Measurements from ENCODE around the gene C11orf97.

C11orf97 gene

DNA sequence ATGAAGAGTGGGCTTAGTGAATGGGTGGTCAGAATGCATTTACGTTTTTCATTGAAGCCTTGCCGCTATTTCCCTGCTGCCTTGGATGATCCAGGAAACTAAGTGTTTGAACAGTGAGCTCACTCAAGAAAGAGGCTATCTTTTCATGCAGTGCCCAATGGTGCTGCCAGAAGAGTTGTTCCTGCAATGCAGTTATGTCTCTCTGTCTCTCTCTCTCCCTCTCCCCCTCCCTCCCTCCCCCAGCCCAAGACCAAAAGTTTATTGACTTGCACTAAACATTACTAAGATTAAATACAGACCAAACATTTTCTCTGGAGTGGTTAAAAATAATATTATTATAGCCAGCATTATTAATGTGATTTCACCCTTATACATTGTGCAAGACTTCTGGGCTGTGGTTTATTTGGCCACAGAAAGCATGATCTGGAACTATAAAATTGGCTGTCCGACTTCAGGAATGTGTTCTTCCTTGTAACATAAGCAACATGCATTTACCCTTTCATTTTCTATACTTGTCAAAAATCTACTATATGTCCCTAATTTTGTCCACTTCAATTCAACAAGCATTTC, 24.9 kb downstream of the C11orf97 start:
- TF ChIP-seq GATA2 (IDR thresholded peaks at IDR 0.05; ENCODE audit: low read depth, low read length) (no peak), GATA3 (IDR thresholded peaks at IDR 0.05; ENCODE audit: low read depth, low read length) (no peak)

DNA sequence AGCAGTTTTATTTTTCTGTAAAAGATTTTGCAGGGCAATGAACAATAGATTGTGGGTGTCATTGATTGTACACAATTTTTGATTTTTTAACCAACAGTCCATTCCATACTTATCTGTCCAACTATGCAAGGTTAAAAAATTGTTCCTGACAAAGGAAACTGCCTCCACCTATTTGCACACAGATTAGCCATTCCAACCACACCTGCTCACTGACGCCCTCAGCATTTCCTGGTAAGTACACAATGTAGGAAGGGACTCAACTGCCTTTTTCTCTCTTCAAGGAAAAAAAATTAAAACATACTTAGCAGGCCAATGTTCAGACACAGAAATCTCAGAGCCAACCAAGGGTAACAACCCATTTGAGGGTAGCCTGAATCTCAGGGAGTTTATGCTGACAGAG, 27.2 kb downstream of the C11orf97 start:
- TF ChIP-seq GATA2 (IDR thresholded peaks at IDR 0.05; ENCODE audit: low read depth, low read length) = no peak
- TF ChIP-seq GATA3 (IDR thresholded peaks at IDR 0.05; ENCODE audit: low read depth, low read length) = no peak

DNA sequence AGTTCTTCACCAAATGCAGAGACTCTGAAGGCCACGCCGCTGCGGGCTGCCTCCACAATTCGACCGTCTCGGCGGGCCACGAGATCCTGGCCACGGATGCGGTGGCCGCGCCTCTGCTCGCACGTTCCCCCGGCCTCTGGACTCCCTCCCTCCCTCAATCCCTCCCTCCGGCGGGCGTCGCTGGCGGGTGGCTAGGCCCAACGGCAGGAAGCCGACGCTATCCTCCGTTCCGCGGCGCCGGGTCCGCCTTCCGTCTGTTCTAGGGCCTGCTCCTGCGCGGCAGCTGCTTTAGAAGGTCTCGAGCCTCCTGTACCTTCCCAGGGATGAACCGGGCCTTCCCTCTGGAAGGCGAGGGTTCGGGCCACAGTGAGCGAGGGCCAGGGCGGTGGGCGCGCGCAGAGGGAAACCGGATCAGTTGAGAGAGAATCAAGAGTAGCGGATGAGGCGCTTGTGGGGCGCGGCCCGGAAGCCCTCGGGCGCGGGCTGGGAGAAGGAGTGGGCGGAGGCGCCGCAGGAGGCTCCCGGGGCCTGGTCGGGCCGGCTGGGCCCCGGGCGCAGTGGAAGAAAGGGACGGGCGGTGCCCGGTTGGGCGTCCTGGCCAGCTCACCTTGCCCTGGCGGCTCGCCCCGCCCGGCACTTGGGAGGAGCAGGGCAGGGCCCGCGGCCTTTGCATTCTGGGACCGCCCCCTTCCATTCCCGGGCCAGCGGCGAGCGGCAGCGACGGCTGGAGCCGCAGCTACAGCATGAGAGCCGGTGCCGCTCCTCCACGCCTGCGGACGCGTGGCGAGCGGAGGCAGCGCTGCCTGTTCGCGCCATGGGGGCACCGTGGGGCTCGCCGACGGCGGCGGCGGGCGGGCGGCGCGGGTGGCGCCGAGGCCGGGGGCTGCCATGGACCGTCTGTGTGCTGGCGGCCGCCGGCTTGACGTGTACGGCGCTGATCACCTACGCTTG, 31.7 kb downstream of the C11orf97 start, which contains the start of gene FUT4:
FUT4 (plus strand) TSS at position 227 of the 951 bp plus-strand sequence; CDS start at position 440, 213 bp downstream.
- TF ChIP-seq GATA3 (IDR thresholded peaks at IDR 0.05; ENCODE audit: low read depth, low read length) = no peak
- TF ChIP-seq GATA2 (IDR thresholded peaks at IDR 0.05; ENCODE audit: low read depth, low read length) = no peak

DNA sequence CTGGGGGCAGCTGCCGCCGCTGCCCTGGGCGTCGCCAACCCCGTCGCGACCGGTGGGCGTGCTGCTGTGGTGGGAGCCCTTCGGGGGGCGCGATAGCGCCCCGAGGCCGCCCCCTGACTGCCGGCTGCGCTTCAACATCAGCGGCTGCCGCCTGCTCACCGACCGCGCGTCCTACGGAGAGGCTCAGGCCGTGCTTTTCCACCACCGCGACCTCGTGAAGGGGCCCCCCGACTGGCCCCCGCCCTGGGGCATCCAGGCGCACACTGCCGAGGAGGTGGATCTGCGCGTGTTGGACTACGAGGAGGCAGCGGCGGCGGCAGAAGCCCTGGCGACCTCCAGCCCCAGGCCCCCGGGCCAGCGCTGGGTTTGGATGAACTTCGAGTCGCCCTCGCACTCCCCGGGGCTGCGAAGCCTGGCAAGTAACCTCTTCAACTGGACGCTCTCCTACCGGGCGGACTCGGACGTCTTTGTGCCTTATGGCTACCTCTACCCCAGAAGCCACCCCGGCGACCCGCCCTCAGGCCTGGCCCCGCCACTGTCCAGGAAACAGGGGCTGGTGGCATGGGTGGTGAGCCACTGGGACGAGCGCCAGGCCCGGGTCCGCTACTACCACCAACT, 32.5 kb downstream of the C11orf97 start:
- TF ChIP-seq GATA2 (IDR thresholded peaks at IDR 0.05; ENCODE audit: low read depth, low read length) (no peak), GATA3 (IDR thresholded peaks at IDR 0.05; ENCODE audit: low read depth, low read length) (no peak)

DNA sequence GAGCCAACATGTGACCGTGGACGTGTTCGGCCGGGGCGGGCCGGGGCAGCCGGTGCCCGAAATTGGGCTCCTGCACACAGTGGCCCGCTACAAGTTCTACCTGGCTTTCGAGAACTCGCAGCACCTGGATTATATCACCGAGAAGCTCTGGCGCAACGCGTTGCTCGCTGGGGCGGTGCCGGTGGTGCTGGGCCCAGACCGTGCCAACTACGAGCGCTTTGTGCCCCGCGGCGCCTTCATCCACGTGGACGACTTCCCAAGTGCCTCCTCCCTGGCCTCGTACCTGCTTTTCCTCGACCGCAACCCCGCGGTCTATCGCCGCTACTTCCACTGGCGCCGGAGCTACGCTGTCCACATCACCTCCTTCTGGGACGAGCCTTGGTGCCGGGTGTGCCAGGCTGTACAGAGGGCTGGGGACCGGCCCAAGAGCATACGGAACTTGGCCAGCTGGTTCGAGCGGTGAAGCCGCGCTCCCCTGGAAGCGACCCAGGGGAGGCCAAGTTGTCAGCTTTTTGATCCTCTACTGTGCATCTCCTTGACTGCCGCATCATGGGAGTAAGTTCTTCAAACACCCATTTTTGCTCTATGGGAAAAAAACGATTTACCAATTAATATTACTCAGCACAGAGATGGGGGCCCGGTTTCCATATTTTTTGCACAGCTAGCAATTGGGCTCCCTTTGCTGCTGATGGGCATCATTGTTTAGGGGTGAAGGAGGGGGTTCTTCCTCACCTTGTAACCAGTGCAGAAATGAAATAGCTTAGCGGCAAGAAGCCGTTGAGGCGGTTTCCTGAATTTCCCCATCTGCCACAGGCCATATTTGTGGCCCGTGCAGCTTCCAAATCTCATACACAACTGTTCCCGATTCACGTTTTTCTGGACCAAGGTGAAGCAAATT, 33.3 kb downstream of the C11orf97 start:
- no peak for TF ChIP-seq GATA3 (IDR thresholded peaks at IDR 0.05; ENCODE audit: low read depth, low read length)
- no peak for TF ChIP-seq GATA2 (IDR thresholded peaks at IDR 0.05; ENCODE audit: low read depth, low read length)

DNA sequence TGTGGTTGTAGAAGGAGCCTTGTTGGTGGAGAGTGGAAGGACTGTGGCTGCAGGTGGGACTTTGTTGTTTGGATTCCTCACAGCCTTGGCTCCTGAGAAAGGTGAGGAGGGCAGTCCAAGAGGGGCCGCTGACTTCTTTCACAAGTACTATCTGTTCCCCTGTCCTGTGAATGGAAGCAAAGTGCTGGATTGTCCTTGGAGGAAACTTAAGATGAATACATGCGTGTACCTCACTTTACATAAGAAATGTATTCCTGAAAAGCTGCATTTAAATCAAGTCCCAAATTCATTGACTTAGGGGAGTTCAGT, 33.9 kb downstream of the C11orf97 start:
- TF ChIP-seq GATA2 (IDR thresholded peaks at IDR 0.05; ENCODE audit: low read depth, low read length) = no peak
- no peak for TF ChIP-seq GATA3 (IDR thresholded peaks at IDR 0.05; ENCODE audit: low read depth, low read length)

DNA sequence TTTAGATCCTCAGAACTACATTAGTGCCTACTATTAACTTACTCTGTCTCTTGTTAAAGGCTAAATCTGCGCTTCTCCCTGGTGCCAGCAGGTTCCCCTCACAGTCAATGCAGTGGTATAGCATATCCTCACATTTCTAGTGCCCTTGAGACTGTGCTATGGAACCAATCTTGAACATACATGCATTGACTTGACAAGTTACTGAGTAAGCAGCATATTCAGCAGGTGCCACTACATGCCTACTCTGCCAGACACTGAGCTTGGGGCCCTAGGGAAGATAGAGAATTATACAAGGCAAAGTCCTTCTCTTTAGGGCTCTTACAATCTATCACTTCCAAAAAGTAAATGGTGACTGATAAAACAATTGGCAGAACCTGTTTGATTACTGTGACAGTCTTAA, 34.6 kb downstream of the C11orf97 start:
- TF ChIP-seq GATA2 (IDR thresholded peaks at IDR 0.05; ENCODE audit: low read depth, low read length) (no peak), GATA3 (IDR thresholded peaks at IDR 0.05; ENCODE audit: low read depth, low read length) (no peak)

DNA sequence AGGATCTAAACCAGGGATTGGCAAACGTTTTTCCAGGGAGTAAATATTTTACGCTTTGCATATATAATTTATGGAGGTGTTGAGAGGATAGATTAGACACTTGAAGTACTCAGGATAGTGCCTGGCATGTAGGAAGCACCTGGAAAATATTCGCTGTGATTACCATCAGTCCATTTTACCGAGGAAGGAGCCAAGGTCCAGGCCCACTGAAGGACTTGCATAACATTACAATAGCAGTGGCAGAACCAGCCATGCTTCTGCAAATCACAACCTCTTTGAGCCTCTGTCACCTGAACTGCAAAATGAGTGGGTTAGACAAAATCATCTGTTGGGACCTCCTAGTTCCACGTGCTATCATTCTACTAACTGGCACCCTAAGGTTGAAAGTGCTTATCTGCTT, 36.9 kb downstream of the C11orf97 start:
- TF ChIP-seq GATA3 (IDR thresholded peaks at IDR 0.05; ENCODE audit: low read depth, low read length) (no peak), GATA2 (IDR thresholded peaks at IDR 0.05; ENCODE audit: low read depth, low read length) (no peak)

DNA sequence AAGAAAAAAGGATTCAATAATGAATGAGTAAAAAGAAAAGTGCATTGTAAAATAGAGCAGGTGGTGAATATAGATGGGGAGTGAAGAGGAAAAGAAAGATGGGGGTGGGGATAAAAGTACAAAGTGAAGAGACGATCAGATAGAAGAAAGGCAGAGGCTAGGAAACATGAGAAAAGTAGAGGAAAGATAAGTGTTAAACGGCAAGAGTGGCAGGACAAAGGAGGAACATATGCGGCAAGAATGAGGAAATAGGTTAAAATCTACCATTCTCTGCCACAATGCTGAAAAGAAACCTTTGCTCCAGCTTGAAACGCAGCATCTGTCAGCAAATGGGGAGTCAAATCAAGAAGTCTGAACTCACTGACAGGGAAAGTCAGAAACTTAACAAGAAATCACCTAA, 38.3 kb downstream of the C11orf97 start:
- TF ChIP-seq GATA3 (IDR thresholded peaks at IDR 0.05; ENCODE audit: low read depth, low read length) = no peak
- TF ChIP-seq GATA2 (IDR thresholded peaks at IDR 0.05; ENCODE audit: low read depth, low read length) = no peak

DNA sequence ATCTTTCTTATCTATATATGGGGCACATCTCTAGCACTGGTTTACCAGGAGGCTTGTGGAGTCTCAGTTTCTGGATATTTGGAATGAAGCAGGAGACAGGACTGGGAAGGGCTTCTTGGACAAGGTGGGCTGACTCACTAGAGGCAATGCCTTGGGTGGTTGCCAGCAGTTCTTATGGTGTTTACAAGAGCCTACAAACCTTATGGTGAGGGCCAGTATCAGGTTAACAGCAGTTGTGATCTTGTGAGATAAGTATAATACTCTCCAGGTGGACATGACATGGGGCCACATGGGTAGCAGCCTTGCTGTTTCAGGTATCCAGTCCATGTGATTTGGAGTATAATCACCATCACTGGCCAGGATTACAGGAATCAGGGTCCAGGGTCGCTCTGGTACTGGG, 41.7 kb downstream of the C11orf97 start:
- no peak for TF ChIP-seq GATA2 (IDR thresholded peaks at IDR 0.05; ENCODE audit: low read depth, low read length)
- TF ChIP-seq GATA3 (IDR thresholded peaks at IDR 0.05; ENCODE audit: low read depth, low read length) = no peak

DNA sequence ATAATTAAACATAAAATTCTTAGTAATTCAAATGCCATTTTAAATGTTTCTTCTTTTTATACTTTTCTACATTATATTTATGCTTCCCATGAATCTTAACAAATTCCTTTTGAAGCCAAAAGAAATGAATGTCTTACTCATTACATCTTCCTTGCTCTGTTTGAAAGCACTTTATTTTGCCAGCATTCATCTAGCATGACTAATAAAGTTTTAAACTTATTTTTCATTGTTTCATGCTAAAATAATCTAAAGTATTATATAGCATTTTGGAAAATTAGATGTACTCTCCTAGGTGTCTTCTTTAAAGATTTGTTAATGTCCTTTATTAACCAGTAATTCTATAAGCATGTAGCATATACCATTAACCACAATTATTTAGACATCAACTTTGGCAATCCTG, 45.2 kb downstream of the C11orf97 start:
- TF ChIP-seq GATA2 (IDR thresholded peaks at IDR 0.05; ENCODE audit: low read depth, low read length) (no peak), GATA3 (IDR thresholded peaks at IDR 0.05; ENCODE audit: low read depth, low read length) (no peak)

DNA sequence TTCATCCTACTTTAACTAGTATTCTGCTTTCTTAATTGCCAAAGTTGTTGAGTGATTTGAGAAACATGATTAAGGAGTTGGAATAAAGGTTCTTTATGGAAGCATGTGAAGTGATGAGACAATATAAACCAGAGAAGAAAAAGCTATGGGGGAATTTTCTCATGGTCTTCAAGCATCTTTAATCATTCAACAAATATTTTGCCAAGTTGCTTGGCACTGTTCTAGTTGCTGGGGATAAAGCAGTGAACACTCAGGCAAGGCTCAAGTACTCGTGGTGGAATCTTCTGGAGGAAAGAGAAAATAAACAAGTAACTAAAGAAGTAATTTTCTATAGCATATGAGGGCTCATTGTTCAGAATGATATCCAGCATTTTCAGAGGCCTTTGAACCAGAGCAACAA, 45.7 kb downstream of the C11orf97 start:
- TF ChIP-seq GATA2 (IDR thresholded peaks at IDR 0.05; ENCODE audit: low read depth, low read length) (no peak), GATA3 (IDR thresholded peaks at IDR 0.05; ENCODE audit: low read depth, low read length) (no peak)

DNA sequence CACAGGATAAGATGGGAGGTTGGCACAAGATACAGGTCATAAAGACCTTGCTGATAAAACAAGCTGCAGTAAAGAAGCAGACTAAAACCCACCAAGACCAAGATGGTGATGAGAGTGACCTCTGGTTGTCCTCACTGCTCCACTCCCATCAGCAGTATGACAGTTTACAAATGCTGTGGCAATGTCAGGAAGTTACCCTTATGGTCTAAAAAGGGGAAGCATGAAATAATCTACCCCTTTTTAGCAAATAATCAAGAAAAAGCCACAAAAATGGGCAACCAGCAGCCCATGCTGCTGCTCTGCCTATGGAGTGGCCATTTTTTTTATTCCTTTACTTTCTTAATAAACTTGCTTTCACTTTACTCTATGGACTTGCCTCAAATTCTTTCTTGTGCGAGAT, 46.2 kb downstream of the C11orf97 start:
- TF ChIP-seq GATA3 (IDR thresholded peaks at IDR 0.05; ENCODE audit: low read depth, low read length) (no peak), GATA2 (IDR thresholded peaks at IDR 0.05; ENCODE audit: low read depth, low read length) (no peak)

DNA sequence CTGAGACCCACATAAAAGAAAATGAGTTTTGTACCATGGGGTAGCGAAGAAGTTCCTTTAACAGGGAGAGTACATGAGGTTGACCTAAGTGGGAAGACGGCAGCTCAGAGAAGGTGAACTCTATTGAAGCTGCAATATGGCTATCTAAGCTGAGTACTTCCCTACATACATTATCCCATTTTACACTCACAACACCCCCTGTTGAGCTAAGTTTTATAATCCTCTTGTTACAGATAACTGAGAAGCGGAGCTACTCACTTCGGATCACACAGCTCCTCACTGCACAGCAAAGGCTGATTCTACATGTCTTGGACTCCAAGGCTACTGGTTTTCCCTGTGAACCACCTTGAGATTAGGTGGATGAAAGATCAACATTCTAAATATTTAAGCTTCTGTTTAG, 46.7 kb downstream of the C11orf97 start:
- TF ChIP-seq GATA3 (IDR thresholded peaks at IDR 0.05; ENCODE audit: low read depth, low read length) (no peak), GATA2 (IDR thresholded peaks at IDR 0.05; ENCODE audit: low read depth, low read length) (no peak)
